IPS DF 4.7 (cell line): ENCODE results near the gene NR5A1.

Source experiments
- DNase-seq: peaks from one replicate; pipeline ENCODE4 v3.0.0-alpha.2; 2013; ENCODE audit warnings: low spot score; ENCODE audit errors: extremely low read depth

Gene NR5A1

GRCh38 chr9:124514125-124514524 is 6.9 kb upstream of the NR5A1 start:
- no peak for DNase-seq

- no peak for DNase-seq
These were observed 6.3 kb upstream of the NR5A1 start for GRCh38 chr9:124513376-124513994.

GRCh38 chr9:124512806-124513204 is 5.6 kb upstream of the NR5A1 start:
- no peak for DNase-seq

- DNase-seq, result no peak
These were observed 4.9 kb upstream of the NR5A1 start for GRCh38 chr9:124511891-124512805.

GRCh38 chr9:124511426-124511840 is 4.2 kb upstream of the NR5A1 start:
- DNase-seq, result no peak

GRCh38 chr9:124510650-124511425 is 3.6 kb upstream of the NR5A1 start:
- no peak for DNase-seq

- DNase-seq, result no peak
These were observed 753 bp upstream of the NR5A1 start for GRCh38 chr9:124507880-124508423.

- no peak for DNase-seq
These were observed 766 bp downstream of the NR5A1 start for GRCh38 chr9:124506433-124506832.

GRCh38 chr9:124505901-124506346 is 1.3 kb downstream of the NR5A1 start:
- DNase-seq, result no peak

GRCh38 chr9:124505006-124505900 is 1.9 kb downstream of the NR5A1 start:
- DNase-seq, result no peak

- DNase-seq, result no peak
These were observed 2.6 kb downstream of the NR5A1 start for GRCh38 chr9:124504530-124505005.

- DNase-seq, result no peak
These were observed 3.3 kb downstream of the NR5A1 start for GRCh38 chr9:124503713-124504529.

GRCh38 chr9:124502711-124503702 is 4.2 kb downstream of the NR5A1 start:
- DNase-seq, result no peak

- no peak for DNase-seq
These were observed 5.4 kb downstream of the NR5A1 start for GRCh38 chr9:124501771-124502320.

GRCh38 chr9:124500796-124501611 is 6.2 kb downstream of the NR5A1 start:
- DNase-seq, result no peak

- no peak for DNase-seq
These were observed 7.0 kb downstream of the NR5A1 start for GRCh38 chr9:124500028-124500795.
